A673 (cell line): ENCODE results near the gene BRI3BP. TPM values are rescaled to one million over a fixed set of nuclear protein-coding genes. Genes with fewer than 3 reads are reported as not detected.

Experiments used
- BruUV-seq: library from RNA; stranded (reverse); fragments of 400-500 nt; replicated peaks from 2 replicates; lab custom pipeline; 2021; lab: Mats Ljungman, UMichigan
- CTCF ChIA-PET: fragments of 300-600 bp; sonication (Branson Sonifier 250); formaldehyde crosslinking; loops from one replicate; lab custom pipeline; 2022; ENCODE audit warnings: antibody characterized with exemption; lab: Charles Lee
- POLR2A ChIA-PET: fragments of 300-600 bp; sonication (Branson Sonifier 250); formaldehyde crosslinking; loops from one replicate; lab custom pipeline; 2022; ENCODE audit warnings: antibody characterized with exemption; ENCODE audit not compliant: low non-redundant PET; lab: Charles Lee
- DNase-seq: peaks from one replicate; pipeline ENCODE4 v3.0.0-alpha.2; 2015; ENCODE audit warnings: low spot score
- H3K27ac ChIP-seq: fragments of 200-600 bp; sonication (generic); 2 replicates; pipeline ENCODE4 v1.5.1; 2016; ENCODE audit warnings: mixed run types, low read depth, mild to moderate bottlenecking, mixed read lengths, antibody characterized with exemption, low read length; ENCODE audit not compliant: poor library complexity, severe bottlenecking
- H3K27me3 ChIP-seq: fragments of 200-600 bp; sonication (generic); replicated peaks from 2 replicates; pipeline ENCODE4 v1.6.1; 2017; ENCODE audit warnings: mixed run types, low read depth, mild to moderate bottlenecking, mixed read lengths, antibody characterized with exemption, low read length; ENCODE audit not compliant: insufficient read depth, poor library complexity
- H3K36me3 ChIP-seq: fragments of 200-600 bp; sonication (generic); 2 replicates; pipeline ENCODE4 v1.6.1; 2016; ENCODE audit warnings: mixed run types, mild to moderate bottlenecking, mixed read lengths, antibody characterized with exemption, low read length; ENCODE audit not compliant: insufficient read depth, poor library complexity, severe bottlenecking
- H3K4me1 ChIP-seq: fragments of 200-600 bp; sonication (generic); 2 replicates; pipeline ENCODE4 v1.6.1; 2017; ENCODE audit warnings: mixed run types, mild to moderate bottlenecking, mixed read lengths, antibody characterized with exemption, low read length; ENCODE audit not compliant: insufficient read depth, poor library complexity, severe bottlenecking
- H3K4me3 ChIP-seq: fragments of 200-600 bp; sonication (generic); 2 replicates; pipeline ENCODE4 v1.5.1; 2016; ENCODE audit warnings: low read depth, mixed run types, mild to moderate bottlenecking, mixed read lengths, low read length; ENCODE audit not compliant: poor library complexity, severe bottlenecking
- H3K9me3 ChIP-seq: fragments of 200-600 bp; sonication (generic); 2 replicates; pipeline ENCODE4 v1.6.1; 2016; ENCODE audit warnings: mixed run types, low read depth, mild to moderate bottlenecking, mixed read lengths, antibody characterized with exemption, low read length; ENCODE audit not compliant: poor library complexity, severe bottlenecking
- EZH2 ChIP-seq: fragments of 200-600 bp; sonication (generic); IDR thresholded peaks from 2 replicates; pipeline ENCODE4 v1.6.1; 2017; ENCODE audit warnings: borderline replicate concordance, low read depth, mild to moderate bottlenecking, mixed read lengths, antibody characterized with exemption, low read length; ENCODE audit not compliant: poor library complexity, severe bottlenecking
- intact Hi-C: fragments of 100-400 bp; cut with micrococcal nuclease; formaldehyde crosslinking; loops from one replicate; pipeline ENCODE4 v1.10.0; 2022; ENCODE audit not compliant: unreplicated experiment
- total RNA-seq: library from RNA; stranded (reverse); gene quantifications from 2 replicates; pipeline ENCODE4 v1.2.3, GENCODE V29; 2021
- TF ChIP-seq, protein P1 (sequence below): fragments of 300-800, 200-600 bp; sonication (generic); conservative IDR thresholded peaks from 2 replicates; pipeline ENCODE4 v1.5.1; 2017; ENCODE audit warnings: low read depth, mild to moderate bottlenecking, antibody characterized with exemption, low read length, moderate library complexity, mixed read lengths

The BRI3BP gene
- total RNA-seq, 1 experiment from 2014 or later: 26.0 TPM

DNA sequence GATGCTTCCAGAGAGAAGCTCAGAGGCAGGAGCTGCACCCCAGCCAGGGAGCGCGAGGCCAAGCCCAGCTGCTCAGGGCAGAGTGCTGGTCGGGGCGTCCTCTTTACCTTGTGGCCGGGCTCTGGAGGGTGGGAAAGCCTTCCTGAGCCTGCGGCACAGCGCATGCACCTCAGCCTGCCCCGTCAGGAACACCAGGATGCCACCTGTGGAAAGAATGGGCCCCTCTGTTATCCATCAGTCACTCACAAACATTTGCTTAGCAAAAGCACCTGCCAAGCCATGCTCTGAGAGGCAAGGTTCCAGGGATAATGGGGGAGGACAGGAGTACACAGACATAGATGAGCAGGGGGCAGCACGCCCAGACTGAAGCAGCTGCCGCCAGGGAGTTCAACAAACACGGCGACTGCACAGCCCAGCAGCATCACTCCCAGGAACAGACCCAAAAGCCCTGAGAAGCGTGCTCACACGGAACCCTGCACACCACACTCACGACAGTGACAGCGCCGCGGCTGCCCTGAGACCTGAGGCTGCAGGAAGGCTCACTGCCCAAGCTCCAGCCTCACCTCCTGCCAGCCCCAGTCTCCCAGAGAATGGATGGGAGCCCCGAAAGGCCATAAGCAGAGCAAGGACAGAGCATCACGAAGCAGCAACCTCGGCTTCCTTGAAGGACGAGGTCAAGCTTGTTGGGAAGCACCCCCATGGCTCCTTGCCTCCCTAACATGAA is 26.3 kb upstream of the BRI3BP start:
- ChIA-PET CTCF (no interaction called here), POLR2A (no interaction called here)
- intact Hi-C loops: no loop called here

DNA sequence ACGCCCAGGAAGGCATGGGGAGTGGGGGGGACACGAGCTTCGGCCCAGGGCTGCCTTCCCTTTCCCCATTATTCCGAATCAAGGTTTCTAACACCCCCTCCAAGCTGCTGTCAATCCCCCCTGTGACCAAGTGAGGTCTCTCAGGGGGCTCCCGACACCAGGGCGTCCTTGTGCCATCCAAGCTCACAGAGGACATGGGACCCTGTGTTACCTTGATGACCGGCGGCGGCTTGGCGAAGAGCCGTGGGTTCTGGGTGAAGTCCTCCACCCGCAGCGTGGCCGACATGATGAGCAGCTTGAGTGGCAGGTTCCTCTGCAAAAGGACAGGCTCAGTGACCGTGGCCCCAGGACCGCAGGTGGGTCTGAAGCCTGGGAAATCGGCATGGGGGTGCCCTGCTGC is 24.8 kb upstream of the BRI3BP start:
- no TSS peak for BruUV-seq
- H3K27ac ChIP-seq: no peak overlapping the region
- no peak overlapping the region for H3K4me3 ChIP-seq
- H3K9me3 ChIP-seq: no peaks in the 10 kb centered on the region
- TF ChIP-seq, protein P1, sequence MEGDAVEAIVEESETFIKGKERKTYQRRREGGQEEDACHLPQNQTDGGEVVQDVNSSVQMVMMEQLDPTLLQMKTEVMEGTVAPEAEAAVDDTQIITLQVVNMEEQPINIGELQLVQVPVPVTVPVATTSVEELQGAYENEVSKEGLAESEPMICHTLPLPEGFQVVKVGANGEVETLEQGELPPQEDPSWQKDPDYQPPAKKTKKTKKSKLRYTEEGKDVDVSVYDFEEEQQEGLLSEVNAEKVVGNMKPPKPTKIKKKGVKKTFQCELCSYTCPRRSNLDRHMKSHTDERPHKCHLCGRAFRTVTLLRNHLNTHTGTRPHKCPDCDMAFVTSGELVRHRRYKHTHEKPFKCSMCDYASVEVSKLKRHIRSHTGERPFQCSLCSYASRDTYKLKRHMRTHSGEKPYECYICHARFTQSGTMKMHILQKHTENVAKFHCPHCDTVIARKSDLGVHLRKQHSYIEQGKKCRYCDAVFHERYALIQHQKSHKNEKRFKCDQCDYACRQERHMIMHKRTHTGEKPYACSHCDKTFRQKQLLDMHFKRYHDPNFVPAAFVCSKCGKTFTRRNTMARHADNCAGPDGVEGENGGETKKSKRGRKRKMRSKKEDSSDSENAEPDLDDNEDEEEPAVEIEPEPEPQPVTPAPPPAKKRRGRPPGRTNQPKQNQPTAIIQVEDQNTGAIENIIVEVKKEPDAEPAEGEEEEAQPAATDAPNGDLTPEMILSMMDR: no peak
- no peak for TF ChIP-seq EZH2
- DNase-seq: no peak
- intact Hi-C loops: no loop called here
- H3K36me3 ChIP-seq: peaks cover 18% of the 10 kb centered on the region
- no peaks in the 10 kb centered on the region for H3K27me3 ChIP-seq
- ChIA-PET CTCF (no interaction called here), POLR2A (no interaction called here)
- no peaks in the 10 kb centered on the region for H3K4me1 ChIP-seq

More for the DNA sequence above, 26.3 kb upstream of the BRI3BP start:
- DNase-seq: no peak
- H3K4me3 ChIP-seq: no peak overlapping the region
- peaks cover 26% of the 10 kb centered on the region for H3K36me3 ChIP-seq
- H3K4me1 ChIP-seq: no peaks in the 10 kb centered on the region
- TF ChIP-seq, protein P1: no peak
- TF ChIP-seq EZH2: no peak
- H3K27me3 ChIP-seq: no peaks in the 10 kb centered on the region
- no peaks in the 10 kb centered on the region for H3K9me3 ChIP-seq
- H3K27ac ChIP-seq: no peak overlapping the region
- BruUV-seq: no TSS peak

DNA sequence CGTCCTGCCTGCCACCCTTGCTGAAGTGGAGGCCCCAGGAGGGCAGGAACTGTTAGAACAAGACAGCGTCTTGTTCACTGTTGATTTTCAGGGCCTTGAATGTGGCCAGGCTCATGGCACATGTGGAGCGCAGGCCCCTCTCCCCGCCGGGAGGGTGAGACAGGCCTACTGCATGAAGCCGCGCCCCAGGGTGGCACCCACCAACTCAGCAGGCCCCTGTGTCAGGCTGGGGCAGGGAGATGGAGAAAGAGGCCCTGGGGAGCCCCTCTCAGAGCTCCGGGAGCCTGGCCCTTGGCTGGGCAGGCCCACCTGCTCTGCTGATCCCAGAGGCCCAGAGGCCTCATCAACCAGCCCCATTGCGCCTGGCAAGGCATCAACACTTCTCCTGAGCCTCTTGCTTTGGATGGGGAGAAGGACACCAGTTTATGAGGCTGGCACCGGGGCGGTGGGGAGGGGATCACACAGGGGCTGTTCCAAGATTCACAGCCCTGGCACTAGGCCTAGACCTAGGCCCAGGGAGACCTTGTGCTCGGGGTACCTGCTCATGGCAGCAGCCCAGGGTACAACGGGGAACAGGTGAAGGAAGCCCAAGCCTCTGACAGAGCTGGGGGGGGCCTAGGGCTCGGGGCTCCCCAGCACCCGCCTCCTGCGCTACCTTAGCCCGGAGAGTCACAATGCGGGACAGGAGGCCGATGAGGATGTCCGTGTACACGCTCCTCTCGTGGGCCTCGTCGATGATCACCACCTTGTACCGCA is 22.6 kb upstream of the BRI3BP start:
- no peak overlapping the region for H3K27ac ChIP-seq
- ChIA-PET POLR2A (no interaction called here), CTCF (no interaction called here)
- no peak overlapping the region for H3K4me3 ChIP-seq
- no peak for DNase-seq
- peaks cover 10% of the 10 kb centered on the region for H3K36me3 ChIP-seq
- H3K9me3 ChIP-seq: no peaks in the 10 kb centered on the region
- TF ChIP-seq, protein P1: no peak
- TF ChIP-seq EZH2: no peak
- H3K27me3 ChIP-seq: no peaks in the 10 kb centered on the region
- intact Hi-C loops: no loop called here
- H3K4me1 ChIP-seq: no peaks in the 10 kb centered on the region
- BruUV-seq: no TSS peak
